ENCODE results near the gene PI16. TPM values are rescaled to one million over a fixed set of nuclear protein-coding genes. Genes with fewer than 3 reads are reported as not detected.

The PI16 gene
- total RNA-seq, 4 donors from 2014 or later, result 1.0 to 8.4 (median 2.2) TPM

GRCh38 chr6:36977470-36977941, 23.0 kb downstream of the PI16 start:
- Histone ChIP-seq H3K4me1 (peaks cover 2 to 37% (median 7%) of the 10 kb centered on the region in 3 donors), H3K36me3 (peaks cover 41 to 91% (median 47%) of the 10 kb centered on the region in 3 donors), H3K27me3 (no peaks in the 10 kb centered on the region), H3K4me3 (no peak overlapping the region), H3K27ac (no peak overlapping the region), H3K9me3 (no peaks in the 10 kb centered on the region)
- no peak for DNase-seq
- intact Hi-C loops (cut with DNase I), result no loop called here
- WGBS, 2 donors, result 94 to 95% methylated on average over 2 to 3 of the region's 16 CpGs
- TF ChIP-seq CTCF (IDR thresholded peaks at IDR 0.05), result peak in 2 of 6 experiments; percentile 11 to 21
- TF ChIP-seq POLR2A (IDR thresholded peaks at IDR 0.05), result no peak

- peaks cover 38 to 83% (median 39%) of the 10 kb centered on the region in 3 donors for H3K36me3 ChIP-seq
- H3K4me3 ChIP-seq, result no peak overlapping the region
- H3K9me3 ChIP-seq, result no peaks in the 10 kb centered on the region
- H3K27ac ChIP-seq, result no peak overlapping the region
- TF ChIP-seq CTCF (IDR thresholded peaks at IDR 0.05) (no peak), POLR2A (IDR thresholded peaks at IDR 0.05) (no peak)
- intact Hi-C loops (cut with DNase I), result no loop called here
- no peak for DNase-seq
- H3K4me1 ChIP-seq, result peaks cover 6 to 49% (median 19%) of the 10 kb centered on the region in 3 donors
- 80 to 84% methylated on average over 6 to 8 of the region's 11 CpGs for WGBS, 2 donors
- H3K27me3 ChIP-seq, result no peaks in the 10 kb centered on the region
Observed at GRCh38 chr6:36978421-36979346, 24.1 kb downstream of the PI16 start.

- Histone ChIP-seq H3K36me3 (peaks cover 32 to 76% (median 36%) of the 10 kb centered on the region in 3 donors), H3K4me1 (peaks cover 11 to 56% (median 25%) of the 10 kb centered on the region in 3 donors), H3K27me3 (no peaks in the 10 kb centered on the region), H3K27ac (no peak overlapping the region), H3K4me3 (no peak overlapping the region), H3K9me3 (no peaks in the 10 kb centered on the region)
- TF ChIP-seq POLR2A (IDR thresholded peaks at IDR 0.05), result no peak
- peak in 5 of 6 experiments; percentile 12 to 45 (median 32) for TF ChIP-seq CTCF (IDR thresholded peaks at IDR 0.05)
- intact Hi-C loops (cut with DNase I), result no loop called here
- 39 to 45% methylated on average over 4 of the region's 4 CpGs for WGBS, 2 donors
- no peak for DNase-seq
Observed at GRCh38 chr6:36979347-36979742, 24.8 kb downstream of the PI16 start.

- Histone ChIP-seq H3K4me1 (peaks cover 19 to 64% (median 30%) of the 10 kb centered on the region in 3 donors), H3K4me3 (no peak overlapping the region), H3K9me3 (no peaks in the 10 kb centered on the region), H3K36me3 (peaks cover 26 to 69% (median 28%) of the 10 kb centered on the region in 3 donors), H3K27me3 (no peaks in the 10 kb centered on the region), H3K27ac (peak overlapping the region in 1 of 4 donors; percentile 21)
- no peak for DNase-seq
- intact Hi-C loops (cut with DNase I), result no loop called here
- no peak for TF ChIP-seq CTCF (IDR thresholded peaks at IDR 0.05)
- 70 to 78% methylated on average over 2 to 5 of the region's 6 CpGs for WGBS, 2 donors
Observed at GRCh38 chr6:36980129-36980528, 25.6 kb downstream of the PI16 start.

All from esophagus squamous epithelium (tissue), 5 donors.